Measurements from ENCODE around the gene MTCL3.

MTCL3 gene

DNA sequence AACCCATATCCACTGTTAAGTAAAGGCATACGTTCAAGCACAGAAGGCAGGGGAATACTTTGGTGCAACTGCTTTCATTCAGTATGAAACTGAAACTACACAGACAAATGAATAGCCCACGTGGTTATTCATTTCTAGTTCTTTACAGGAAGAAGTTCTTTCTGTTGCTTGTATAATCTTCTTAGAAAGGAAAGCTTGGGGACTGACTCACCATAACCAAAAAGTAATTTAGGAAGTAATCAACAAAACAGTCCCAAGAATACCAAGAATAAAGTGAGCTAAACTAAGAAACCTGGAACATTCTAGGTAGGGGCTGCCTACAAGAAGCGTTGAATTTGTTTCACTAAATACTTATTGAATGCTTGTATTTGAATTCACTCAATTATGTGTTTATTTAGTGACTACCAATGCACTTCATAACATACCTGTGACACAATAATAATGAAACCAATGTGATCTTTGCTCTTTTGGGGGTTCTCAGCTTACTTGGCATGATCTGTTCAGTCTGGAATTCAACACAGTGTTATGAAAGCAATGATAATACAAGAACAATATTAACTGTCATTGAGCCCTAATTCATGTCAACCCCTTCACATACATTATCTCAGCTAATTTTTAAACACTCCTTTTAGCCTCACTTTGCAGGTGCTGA, 34.8 kb downstream of the MTCL3 start:
- Histone ChIP-seq H3K27me3 (ENCODE audit: insufficient read depth, low read length) (no peaks in the 10 kb centered on the region), H3K36me3 (ENCODE audit: control insufficient read depth in 1 of 2, insufficient read depth in 2 of 2, low read length in 2 of 2) (no peaks in the 10 kb centered on the region), H3K4me2 (ENCODE audit: low read length) (peak overlapping the region; percentile 6), H3K79me2 (ENCODE audit: insufficient read depth, low read length) (no peaks in the 10 kb centered on the region), H3K9me3 (ENCODE audit: control insufficient read depth in 1 of 2, insufficient read depth in 1 of 2, low read depth in 1 of 2, low read length in 2 of 2) (no peaks in the 10 kb centered on the region), H3K4me3 (replicated peaks in 1 of 2; ENCODE audit: low read depth in 1 of 2, low read length in 2 of 2) (no peak overlapping the region), H2AFZ (ENCODE audit: low read depth, low read length, poor library complexity, severe bottlenecking) (no peak overlapping the region), H3K4me1 (ENCODE audit: control insufficient read depth in 1 of 2, insufficient read depth in 2 of 2, low read length in 2 of 2) (peaks cover 0 to 10% of the 10 kb centered on the region in 2 experiments; a peak in 1 of 4 replicates), H3K27ac (ENCODE audit: low read depth, low read length) (no peak overlapping the region), H3K9ac (ENCODE audit: low read length) (no peak overlapping the region), H3K9me2 (ENCODE audit: insufficient read depth) (no peaks in the 10 kb centered on the region), H4K20me1 (ENCODE audit: insufficient read depth) (no peaks in the 10 kb centered on the region)
- DNase-seq (ENCODE audit: low read depth, low spot score) = no peak
- no peak for ATAC-seq
- intact Hi-C loops (cut with micrococcal nuclease) = no loop called here
- TF ChIP-seq EZH2phosphoT487 (IDR thresholded peaks at IDR 0.05; ENCODE audit: borderline replicate concordance) (no peak), EGR1 (IDR thresholded peaks at IDR 0.05; ENCODE audit: low read depth) (no peak), JUND (IDR thresholded peaks at IDR 0.05) (no peak), POLR2A (IDR thresholded peaks at IDR 0.05; ENCODE audit: borderline replicate concordance, extremely low read depth, insufficient read depth, insufficient read length) (no peak), SP1 (IDR thresholded peaks at IDR 0.05; ENCODE audit: low read depth) (no peak), SIN3A (IDR thresholded peaks at IDR 0.05; ENCODE audit: low read depth) (no peak), TCF7L2 (IDR thresholded peaks at IDR 0.05; ENCODE audit: borderline replicate concordance, extremely low read depth, insufficient read depth, insufficient read length) (no peak), SRF (IDR thresholded peaks at IDR 0.05; ENCODE audit: low read depth) (no peak), YY1 (IDR thresholded peaks at IDR 0.05; ENCODE audit: extremely low read depth, insufficient replicate concordance, low read depth, low read length) (no peak), ZNF274 (IDR thresholded peaks at IDR 0.05; ENCODE audit: low read depth, low read length) (no peak)
- TF ChIP-seq, protein P1, sequence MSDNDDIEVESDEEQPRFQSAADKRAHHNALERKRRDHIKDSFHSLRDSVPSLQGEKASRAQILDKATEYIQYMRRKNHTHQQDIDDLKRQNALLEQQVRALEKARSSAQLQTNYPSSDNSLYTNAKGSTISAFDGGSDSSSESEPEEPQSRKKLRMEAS (IDR thresholded peaks at IDR 0.05) = no peak
- TF ChIP-seq, protein P2, sequence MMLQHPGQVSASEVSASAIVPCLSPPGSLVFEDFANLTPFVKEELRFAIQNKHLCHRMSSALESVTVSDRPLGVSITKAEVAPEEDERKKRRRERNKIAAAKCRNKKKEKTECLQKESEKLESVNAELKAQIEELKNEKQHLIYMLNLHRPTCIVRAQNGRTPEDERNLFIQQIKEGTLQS (IDR thresholded peaks at IDR 0.05) = no peak
- TF ChIP-seq, protein P3, sequence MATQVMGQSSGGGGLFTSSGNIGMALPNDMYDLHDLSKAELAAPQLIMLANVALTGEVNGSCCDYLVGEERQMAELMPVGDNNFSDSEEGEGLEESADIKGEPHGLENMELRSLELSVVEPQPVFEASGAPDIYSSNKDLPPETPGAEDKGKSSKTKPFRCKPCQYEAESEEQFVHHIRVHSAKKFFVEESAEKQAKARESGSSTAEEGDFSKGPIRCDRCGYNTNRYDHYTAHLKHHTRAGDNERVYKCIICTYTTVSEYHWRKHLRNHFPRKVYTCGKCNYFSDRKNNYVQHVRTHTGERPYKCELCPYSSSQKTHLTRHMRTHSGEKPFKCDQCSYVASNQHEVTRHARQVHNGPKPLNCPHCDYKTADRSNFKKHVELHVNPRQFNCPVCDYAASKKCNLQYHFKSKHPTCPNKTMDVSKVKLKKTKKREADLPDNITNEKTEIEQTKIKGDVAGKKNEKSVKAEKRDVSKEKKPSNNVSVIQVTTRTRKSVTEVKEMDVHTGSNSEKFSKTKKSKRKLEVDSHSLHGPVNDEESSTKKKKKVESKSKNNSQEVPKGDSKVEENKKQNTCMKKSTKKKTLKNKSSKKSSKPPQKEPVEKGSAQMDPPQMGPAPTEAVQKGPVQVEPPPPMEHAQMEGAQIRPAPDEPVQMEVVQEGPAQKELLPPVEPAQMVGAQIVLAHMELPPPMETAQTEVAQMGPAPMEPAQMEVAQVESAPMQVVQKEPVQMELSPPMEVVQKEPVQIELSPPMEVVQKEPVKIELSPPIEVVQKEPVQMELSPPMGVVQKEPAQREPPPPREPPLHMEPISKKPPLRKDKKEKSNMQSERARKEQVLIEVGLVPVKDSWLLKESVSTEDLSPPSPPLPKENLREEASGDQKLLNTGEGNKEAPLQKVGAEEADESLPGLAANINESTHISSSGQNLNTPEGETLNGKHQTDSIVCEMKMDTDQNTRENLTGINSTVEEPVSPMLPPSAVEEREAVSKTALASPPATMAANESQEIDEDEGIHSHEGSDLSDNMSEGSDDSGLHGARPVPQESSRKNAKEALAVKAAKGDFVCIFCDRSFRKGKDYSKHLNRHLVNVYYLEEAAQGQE (IDR thresholded peaks at IDR 0.05; ENCODE audit: low read depth) = no peak
- TF ChIP-seq, protein P4, sequence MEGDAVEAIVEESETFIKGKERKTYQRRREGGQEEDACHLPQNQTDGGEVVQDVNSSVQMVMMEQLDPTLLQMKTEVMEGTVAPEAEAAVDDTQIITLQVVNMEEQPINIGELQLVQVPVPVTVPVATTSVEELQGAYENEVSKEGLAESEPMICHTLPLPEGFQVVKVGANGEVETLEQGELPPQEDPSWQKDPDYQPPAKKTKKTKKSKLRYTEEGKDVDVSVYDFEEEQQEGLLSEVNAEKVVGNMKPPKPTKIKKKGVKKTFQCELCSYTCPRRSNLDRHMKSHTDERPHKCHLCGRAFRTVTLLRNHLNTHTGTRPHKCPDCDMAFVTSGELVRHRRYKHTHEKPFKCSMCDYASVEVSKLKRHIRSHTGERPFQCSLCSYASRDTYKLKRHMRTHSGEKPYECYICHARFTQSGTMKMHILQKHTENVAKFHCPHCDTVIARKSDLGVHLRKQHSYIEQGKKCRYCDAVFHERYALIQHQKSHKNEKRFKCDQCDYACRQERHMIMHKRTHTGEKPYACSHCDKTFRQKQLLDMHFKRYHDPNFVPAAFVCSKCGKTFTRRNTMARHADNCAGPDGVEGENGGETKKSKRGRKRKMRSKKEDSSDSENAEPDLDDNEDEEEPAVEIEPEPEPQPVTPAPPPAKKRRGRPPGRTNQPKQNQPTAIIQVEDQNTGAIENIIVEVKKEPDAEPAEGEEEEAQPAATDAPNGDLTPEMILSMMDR (IDR thresholded peaks at IDR 0.05 in 2 of 3, conservative IDR thresholded peaks at IDR 0.05 in 1 of 3; ENCODE audit: borderline replicate concordance in 1 of 3, insufficient read depth in 1 of 3, low read depth in 2 of 3, low read length in 2 of 3) = no peak
- TF ChIP-seq, protein P5, sequence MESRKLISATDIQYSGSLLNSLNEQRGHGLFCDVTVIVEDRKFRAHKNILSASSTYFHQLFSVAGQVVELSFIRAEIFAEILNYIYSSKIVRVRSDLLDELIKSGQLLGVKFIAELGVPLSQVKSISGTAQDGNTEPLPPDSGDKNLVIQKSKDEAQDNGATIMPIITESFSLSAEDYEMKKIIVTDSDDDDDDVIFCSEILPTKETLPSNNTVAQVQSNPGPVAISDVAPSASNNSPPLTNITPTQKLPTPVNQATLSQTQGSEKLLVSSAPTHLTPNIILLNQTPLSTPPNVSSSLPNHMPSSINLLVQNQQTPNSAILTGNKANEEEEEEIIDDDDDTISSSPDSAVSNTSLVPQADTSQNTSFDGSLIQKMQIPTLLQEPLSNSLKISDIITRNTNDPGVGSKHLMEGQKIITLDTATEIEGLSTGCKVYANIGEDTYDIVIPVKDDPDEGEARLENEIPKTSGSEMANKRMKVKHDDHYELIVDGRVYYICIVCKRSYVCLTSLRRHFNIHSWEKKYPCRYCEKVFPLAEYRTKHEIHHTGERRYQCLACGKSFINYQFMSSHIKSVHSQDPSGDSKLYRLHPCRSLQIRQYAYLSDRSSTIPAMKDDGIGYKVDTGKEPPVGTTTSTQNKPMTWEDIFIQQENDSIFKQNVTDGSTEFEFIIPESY (IDR thresholded peaks at IDR 0.05; ENCODE audit: extremely low read depth, insufficient replicate concordance, low read length) = no peak
- POLR2A ChIA-PET = no interaction called here
- no TSS peak for BruUV-seq (replicated peaks)
- RAD21 ChIA-PET (ENCODE audit: low non-redundant PET in 1 of 2, low total read pairs in 2 of 2, uncharacterized antibody in 2 of 2, unreplicated experiment in 2 of 2) = no interaction called here
- CTCF ChIA-PET = no interaction called here
